NT2/D1 (cell line): ENCODE data around the gene CIAO3.
A peak's percentile ranks its signal among the peaks of the same experiment; 100 is the strongest.

ENCODE experiments used
- DNase-seq: peaks from one replicate; pipeline ENCODE4 v3.0.0-alpha.2; 2011; ENCODE audit warnings: low read depth, low spot score
- H3K27me3 ChIP-seq: 2 replicates; pipeline ENCODE4 v1.6.0; 2011; ENCODE audit warnings: mild to moderate bottlenecking; ENCODE audit not compliant: insufficient read length, insufficient read depth
- H3K36me3 ChIP-seq: 2 replicates; pipeline ENCODE4 v1.6.1; 2011; ENCODE audit warnings: mild to moderate bottlenecking, low read length, mixed read lengths; ENCODE audit not compliant: insufficient read depth, insufficient read length
- H3K4me1 ChIP-seq: 2 replicates; pipeline ENCODE4 v1.5.1; 2011; ENCODE audit not compliant: insufficient read depth, insufficient read length
- H3K4me3 ChIP-seq: 2 replicates; pipeline ENCODE4 v1.5.1; 2011; ENCODE audit warnings: low read depth; ENCODE audit not compliant: insufficient read length
- H3K9ac ChIP-seq: 2 replicates; pipeline ENCODE4 v1.6.0; 2011; ENCODE audit warnings: low read depth; ENCODE audit not compliant: insufficient read length
- H3K9me3 ChIP-seq: 2 replicates; pipeline ENCODE4 v1.5.1; 2011; ENCODE audit warnings: mild to moderate bottlenecking, low read length; ENCODE audit not compliant: insufficient read depth
- SUZ12 ChIP-seq: IDR thresholded peaks from 2 replicates; pipeline ENCODE4 v1.6.1; 2011; ENCODE audit not compliant: insufficient read length, insufficient read depth; ENCODE audit errors: extremely low read depth
- YY1 ChIP-seq: IDR thresholded peaks from 2 replicates; pipeline ENCODE4 v1.6.1; 2011; ENCODE audit not compliant: insufficient read length, insufficient read depth
- ZNF274 ChIP-seq: IDR thresholded peaks from 2 replicates; pipeline ENCODE4 v1.6.1; 2011; ENCODE audit warnings: mild to moderate bottlenecking, low read depth, low read length

Gene CIAO3

DNA sequence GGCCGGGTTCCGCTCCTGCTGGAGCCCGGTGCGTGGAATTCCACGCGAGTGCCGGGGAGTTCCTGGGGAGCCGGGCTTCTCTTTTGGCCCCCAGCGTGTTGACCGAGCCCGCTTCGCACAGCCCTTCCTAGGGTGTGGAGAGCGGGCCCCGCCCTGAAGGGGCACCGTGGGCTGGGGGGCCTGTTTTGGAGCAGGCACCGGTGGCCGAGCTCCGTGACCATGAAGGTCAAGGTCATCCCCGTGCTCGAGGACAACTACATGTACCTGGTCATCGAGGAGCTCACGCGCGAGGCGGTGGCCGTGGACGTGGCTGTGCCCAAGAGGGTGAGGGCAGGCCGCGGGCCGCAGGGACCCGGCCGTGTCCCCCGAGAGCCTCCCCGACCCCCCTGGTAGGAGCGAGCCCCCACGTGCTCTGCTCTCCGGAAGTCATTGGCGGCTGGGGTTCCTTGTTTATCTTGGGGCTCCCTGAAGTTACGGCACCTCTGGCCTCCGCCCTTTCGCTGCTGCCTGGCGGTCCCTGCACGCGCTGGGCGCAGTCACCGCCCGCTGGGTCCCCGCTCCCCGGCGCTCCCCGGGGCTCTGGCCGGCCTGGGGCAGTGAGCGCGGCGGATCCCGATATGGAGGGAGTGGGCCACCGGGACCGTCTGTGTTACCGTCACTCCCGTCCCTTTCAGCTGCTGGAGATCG, 13.4 kb downstream of the CIAO3 start:
- Histone ChIP-seq H3K9ac (peak overlapping the region; percentile 96), H3K4me1 (peaks cover 21% of the 10 kb centered on the region), H3K9me3 (no peaks in the 10 kb centered on the region; the same call in 1 of the 2 replicates), H3K4me3 (peak overlapping the region; percentile 91), H3K27me3 (peaks cover 6% of the 10 kb centered on the region), H3K36me3 (peaks cover 45% of the 10 kb centered on the region)
- DNase-seq = no peak
- TF ChIP-seq YY1 (no peak), ZNF274 (no peak), SUZ12 (no peak)

DNA sequence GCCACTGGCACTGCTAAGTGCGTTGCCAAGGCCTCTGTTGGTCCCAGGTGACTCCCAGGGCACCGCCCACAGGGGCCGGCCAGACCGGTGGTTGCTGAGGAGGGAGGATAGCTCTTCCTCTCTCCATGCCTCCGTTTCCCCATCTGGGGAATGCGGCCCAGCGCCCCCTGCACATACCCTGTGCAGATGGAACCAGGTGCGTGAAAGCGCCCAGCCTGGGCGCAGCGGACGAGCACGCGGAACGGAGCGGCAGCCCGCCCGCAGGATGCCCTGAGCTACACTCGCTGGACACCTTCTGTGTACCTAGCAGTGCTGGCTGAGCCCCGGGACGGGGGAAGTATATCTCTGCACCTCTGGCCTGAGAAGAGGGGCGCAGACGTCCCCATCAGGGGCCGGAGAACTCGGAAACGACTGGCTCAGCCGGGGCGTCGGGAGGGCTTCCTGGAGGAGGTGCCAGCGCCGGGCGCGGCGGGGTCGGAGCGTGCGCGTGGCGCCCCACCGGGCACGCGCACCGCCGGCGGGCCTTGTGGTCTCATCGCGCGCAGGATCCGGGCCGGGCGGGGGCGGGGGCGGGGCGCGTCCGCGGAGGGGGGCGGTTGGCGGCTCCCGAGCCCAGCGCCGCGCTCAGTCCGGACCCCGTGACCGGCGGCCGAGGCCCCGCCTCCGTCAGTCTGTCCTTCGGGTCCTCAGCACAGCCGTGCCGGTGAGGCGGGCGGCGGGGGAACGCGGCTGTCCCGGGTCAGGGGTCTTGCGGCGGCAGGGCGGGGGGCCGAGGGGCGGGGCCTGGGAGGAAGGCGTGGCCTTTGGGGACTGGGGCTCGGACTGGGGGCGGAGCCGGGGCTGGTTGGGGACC, 14.1 kb downstream of the CIAO3 start, which contains the start of the genes CCDC78 and HAGHL:
TSS of gene CCDC78 (minus strand) at position 6 of the 853 bp plus-strand sequence. CDS start 76 bp downstream, outside the sequence.
TSS of gene HAGHL (plus strand) at position 669 of the 853 bp plus-strand sequence. CDS start 404 bp downstream, outside the sequence.
- Histone ChIP-seq H3K9me3 (no peaks in the 10 kb centered on the region; the same call in 1 of the 2 replicates), H3K9ac (peak within 1 kb of the TSS; percentile 96), H3K36me3 (peaks cover 39% of the 10 kb centered on the region), H3K4me1 (peaks cover 24% of the 10 kb centered on the region), H3K4me3 (peak within 1 kb of the TSS; percentile 91), H3K27me3 (peaks cover 6% of the 10 kb centered on the region)
- TF ChIP-seq ZNF274 (no peak), YY1 (no peak), SUZ12 (no peak)
- peak; percentile 62 for DNase-seq

DNA sequence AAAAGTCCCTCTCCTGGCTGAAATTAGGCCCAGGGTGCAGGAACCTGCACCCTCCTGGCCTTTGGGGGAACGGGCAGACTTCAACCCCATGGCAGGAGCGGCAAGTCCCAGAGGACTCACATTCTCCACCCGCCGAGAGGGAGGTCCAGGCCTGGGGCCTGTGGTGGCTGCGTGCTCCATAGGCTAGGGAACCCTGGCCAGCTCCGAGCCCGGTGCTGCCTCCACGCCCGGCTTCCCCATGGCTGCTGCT, 14.7 kb downstream of the CIAO3 start:
- no peak for DNase-seq
- H3K9ac ChIP-seq = peak overlapping the region; percentile 77
- H3K9me3 ChIP-seq = no peaks in the 10 kb centered on the region; the same call in 1 of the 2 replicates

DNA sequence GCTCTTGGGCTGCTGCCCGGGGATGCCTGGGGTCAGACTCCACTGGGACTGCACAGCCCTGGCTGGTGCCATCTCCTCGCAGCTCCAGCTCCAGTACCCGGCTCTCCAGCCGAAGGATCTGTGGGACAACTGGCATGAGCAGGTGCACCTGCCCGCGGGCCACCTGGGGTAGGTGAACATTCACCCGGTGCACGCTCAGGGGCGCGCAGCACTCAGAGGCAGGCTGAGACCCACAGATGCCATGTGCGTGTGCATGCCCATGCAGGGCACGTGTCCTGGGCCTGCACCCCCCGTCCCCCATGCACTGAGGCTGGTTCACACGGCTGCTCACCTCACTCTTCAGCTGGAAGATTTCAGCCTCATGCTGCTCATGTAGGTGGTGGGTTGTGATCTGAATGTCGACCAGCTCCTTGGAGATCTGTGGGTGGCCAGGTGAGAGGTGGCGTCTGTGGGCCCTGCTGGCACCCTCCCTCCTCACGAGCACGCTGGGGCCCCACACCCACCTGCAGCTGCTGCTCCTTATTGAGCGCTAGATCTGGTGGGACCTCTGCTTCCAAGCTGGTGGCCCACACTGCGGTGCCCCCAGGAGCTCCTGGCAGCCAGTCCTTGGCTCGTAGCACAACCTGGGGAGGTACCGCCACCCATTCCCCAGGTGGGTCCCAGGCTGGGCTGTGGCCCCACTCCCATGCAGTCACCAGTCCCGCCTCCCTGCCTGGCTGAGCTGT, 15.2 kb downstream of the CIAO3 start:
- Histone ChIP-seq H3K4me1 (peaks cover 26% of the 10 kb centered on the region), H3K4me3 (peak overlapping the region; percentile 40), H3K27me3 (peaks cover 6% of the 10 kb centered on the region), H3K36me3 (peaks cover 28% of the 10 kb centered on the region), H3K9me3 (no peaks in the 10 kb centered on the region; the same call in 1 of the 2 replicates), H3K9ac (peak overlapping the region; percentile 77)
- no peak for DNase-seq
- TF ChIP-seq ZNF274 (no peak), YY1 (no peak), SUZ12 (no peak)

More for the DNA sequence above, 14.7 kb downstream of the CIAO3 start:
- peaks cover 27% of the 10 kb centered on the region for H3K4me1 ChIP-seq
- no peak for TF ChIP-seq ZNF274
- no peak for TF ChIP-seq YY1
- H3K36me3 ChIP-seq = peaks cover 33% of the 10 kb centered on the region
- peak overlapping the region; percentile 40 for H3K4me3 ChIP-seq
- peaks cover 6% of the 10 kb centered on the region for H3K27me3 ChIP-seq

DNA sequence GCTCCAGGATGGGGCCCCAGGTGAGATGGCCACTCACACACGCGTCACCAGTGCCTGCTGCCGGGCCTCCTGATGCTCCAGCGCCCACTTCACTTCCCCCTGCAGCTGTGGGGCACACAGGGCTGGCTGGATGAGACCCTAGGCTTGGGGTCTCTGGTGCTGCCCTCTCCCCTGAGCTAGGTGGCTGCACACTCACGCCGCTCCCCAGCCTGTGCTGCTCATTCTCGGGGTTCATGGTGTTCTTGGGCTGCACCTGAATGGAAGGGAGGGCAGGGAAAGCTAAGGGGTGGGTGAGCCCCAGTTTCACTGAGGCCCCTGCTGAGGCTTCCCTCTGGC, 15.8 kb downstream of the CIAO3 start:
- no peak for TF ChIP-seq ZNF274
- TF ChIP-seq YY1 = no peak
- TF ChIP-seq SUZ12 = no peak
- peaks cover 25% of the 10 kb centered on the region for H3K4me1 ChIP-seq
- no peak overlapping the region for H3K4me3 ChIP-seq
- no peak for DNase-seq
- H3K36me3 ChIP-seq = peaks cover 22% of the 10 kb centered on the region
- H3K9me3 ChIP-seq = no peaks in the 10 kb centered on the region; the same call in 1 of the 2 replicates
- no peak overlapping the region for H3K9ac ChIP-seq
- peaks cover 6% of the 10 kb centered on the region for H3K27me3 ChIP-seq

DNA sequence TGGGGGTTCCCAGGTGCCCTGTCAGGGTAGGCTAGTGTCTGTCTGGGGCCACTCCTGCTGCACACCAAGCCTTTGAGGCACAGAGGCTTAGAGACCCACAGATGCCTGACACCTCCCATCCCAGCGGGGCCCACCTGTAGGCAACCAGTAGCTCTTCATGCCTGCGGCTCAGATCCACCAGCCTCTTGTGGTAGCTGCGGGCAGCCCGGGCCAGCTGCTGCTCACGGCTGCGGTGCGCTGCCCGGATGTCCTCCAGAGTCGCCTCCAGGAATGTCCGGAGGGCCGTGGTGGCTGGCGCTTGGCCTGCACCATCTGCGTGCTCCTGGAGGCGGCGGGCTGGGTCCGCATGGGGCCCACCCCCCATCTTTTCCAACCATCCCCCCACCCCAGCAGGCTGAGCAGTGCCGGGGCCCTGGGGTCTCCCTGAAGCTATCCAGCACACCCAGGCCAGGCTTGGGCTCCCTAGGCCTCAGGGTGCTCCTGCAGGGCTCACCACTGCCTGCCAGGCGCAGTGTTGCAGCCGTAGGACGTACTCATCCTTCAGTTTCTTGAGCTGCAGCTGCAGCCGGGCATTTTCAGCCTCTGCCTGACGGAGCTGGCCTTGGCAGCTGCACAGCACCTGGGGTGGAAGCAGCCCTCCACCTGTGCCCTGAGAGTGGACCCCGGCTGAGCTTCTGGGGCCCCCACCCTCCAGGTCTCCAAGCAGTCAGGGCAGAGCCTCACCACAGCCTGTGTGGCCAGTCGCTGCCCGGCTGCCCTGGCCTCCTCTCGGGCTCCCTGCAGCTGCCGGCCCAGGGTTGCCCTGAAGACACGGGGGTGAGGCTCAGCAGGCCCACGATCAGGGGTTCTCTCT, 16.4 kb downstream of the CIAO3 start:
- Histone ChIP-seq H3K9ac (peak overlapping the region; percentile 32), H3K36me3 (peaks cover 16% of the 10 kb centered on the region)
- DNase-seq = no peak

More for the DNA sequence above, 16.4 kb downstream of the CIAO3 start:
- H3K4me3 ChIP-seq = no peak overlapping the region
- no peak for TF ChIP-seq YY1
- no peak for TF ChIP-seq ZNF274
- no peak for TF ChIP-seq SUZ12
- H3K4me1 ChIP-seq = peaks cover 29% of the 10 kb centered on the region
- no peaks in the 10 kb centered on the region; the same call in 1 of the 2 replicates for H3K9me3 ChIP-seq
- peaks cover 6% of the 10 kb centered on the region for H3K27me3 ChIP-seq
